ENCODE data around the gene BOLA2. TPM values are rescaled to one million over a fixed set of nuclear protein-coding genes. Genes with fewer than 3 reads are reported as not detected.

BOLA2 gene
- total RNA-seq, 1 experiment from 2014 or later, result 37.4 TPM

Other genes with a start within 250 kb of the BOLA2 start
- gene NPIPB11, start 47.6 kb downstream of the BOLA2 start, total RNA-seq (2014; rRNA removed; shearing (Covaris generic)), result 0.03 and 0.36 TPM in 2 replicates
- gene SLX1B, start 182 bp upstream of the BOLA2 start, total RNA-seq (2014; rRNA removed; shearing (Covaris generic)), result 8.5 and 9.8 TPM in 2 replicates
- gene SULT1A4, start 5.6 kb upstream of the BOLA2 start, total RNA-seq (2014; rRNA removed; shearing (Covaris generic)), result 0.23 and 1.2 TPM in 2 replicates
- gene NPIPB12, start 52.1 kb upstream of the BOLA2 start, total RNA-seq (2014; rRNA removed; shearing (Covaris generic)), result 10.8 and 12.5 TPM in 2 replicates
- gene SPN, start 208.9 kb upstream of the BOLA2 start, total RNA-seq (2014; rRNA removed; shearing (Covaris generic)), result 0.96 and 2.1 TPM in 2 replicates
- gene QPRT, start 224.8 kb upstream of the BOLA2 start, total RNA-seq (2014; rRNA removed; shearing (Covaris generic)), result 51.0 and 51.9 TPM in 2 replicates